Liver (tissue), 9 donors: ENCODE measurements around the gene PRKAA2. TPM values are rescaled to one million over a fixed set of nuclear protein-coding genes. Genes with fewer than 3 reads are reported as not detected.

Experiments used
- DNase-seq: peaks from one replicate; pipeline ENCODE4 v3.0.0-alpha.2; 2017; ENCODE audit warnings: low spot score
- H3K27ac ChIP-seq, 2 donors: one replicate each; pipeline ENCODE4 v1.7.0; 2013; ENCODE audit warnings: inconsistent platforms in 2 of 2, low read length in 2 of 2, control low read depth in 1 of 2, low read depth in 1 of 2, mild to moderate bottlenecking in 1 of 2
- H3K27me3 ChIP-seq, 4 donors: one replicate each; pipeline versions ENCODE4 v1.6.1 to v1.7.0; 2013; ENCODE audit warnings: low read length in 3 of 4, inconsistent platforms in 1 of 4, mild to moderate bottlenecking in 1 of 4, moderate library complexity in 1 of 4; ENCODE audit not compliant: control insufficient read depth in 4 of 4, insufficient read depth in 4 of 4
- H3K36me3 ChIP-seq, 4 donors: one replicate each; pipeline versions ENCODE4 v1.6.1 to v1.7.0; 2013; ENCODE audit warnings: low read length in 3 of 4, mild to moderate bottlenecking in 3 of 4, low read depth in 1 of 4, moderate library complexity in 1 of 4; ENCODE audit not compliant: control insufficient read depth in 4 of 4, insufficient read depth in 3 of 4
- H3K4me1 ChIP-seq, 4 donors: one replicate each; pipeline versions ENCODE4 v1.6.1 to v1.7.0; 2013; ENCODE audit warnings: low read length in 3 of 4, mild to moderate bottlenecking in 3 of 4, moderate library complexity in 1 of 4; ENCODE audit not compliant: control insufficient read depth in 4 of 4, insufficient read depth in 4 of 4
- H3K4me3 ChIP-seq, 3 donors: one replicate each; pipeline versions ENCODE4 v1.6.1 to v1.7.0; 2013; ENCODE audit warnings: low read length in 3 of 3, control low read depth in 1 of 3, low read depth in 1 of 3, mild to moderate bottlenecking in 1 of 3
- H3K9ac ChIP-seq, 2 donors: one replicate each; pipeline ENCODE4 v1.7.0; 2013; ENCODE audit warnings: low read length in 2 of 2, mild to moderate bottlenecking in 2 of 2, moderate library complexity in 2 of 2, control low read depth in 1 of 2, low read depth in 1 of 2
- H3K9me3 ChIP-seq, 4 donors: one replicate each; pipeline versions ENCODE4 v1.6.1 to v1.7.0; 2013; ENCODE audit warnings: low read length in 3 of 4; ENCODE audit not compliant: control insufficient read depth in 4 of 4
- EGR1 ChIP-seq, 2 donors: IDR thresholded peaks; 2 replicates each; pipeline ENCODE4 v1.6.1; 2016 to 2018; ENCODE audit warnings: antibody characterized with exemption in 2 of 2, low read depth in 2 of 2
- FOXA1 ChIP-seq: IDR thresholded peaks from 2 replicates; pipeline ENCODE4 v1.6.1; 2016; ENCODE audit warnings: antibody characterized with exemption
- FOXA2 ChIP-seq: IDR thresholded peaks from 2 replicates; pipeline ENCODE4 v1.6.1; 2016; ENCODE audit warnings: antibody characterized with exemption
- GABPA ChIP-seq, 2 donors: IDR thresholded peaks in 1 of 2; conservative IDR thresholded peaks in 1 of 2; 2 replicates each; pipeline ENCODE4 v1.6.1; 2016; ENCODE audit warnings: antibody characterized with exemption in 2 of 2, mild to moderate bottlenecking in 1 of 2, moderate library complexity in 1 of 2
- HNF4A ChIP-seq, 2 donors: conservative IDR thresholded peaks; 2 replicates each; pipeline ENCODE4 v1.6.1; 2016; ENCODE audit warnings: antibody characterized with exemption in 2 of 2, mild to moderate bottlenecking in 2 of 2
- HNF4G ChIP-seq: IDR thresholded peaks from 2 replicates; pipeline ENCODE4 v1.6.1; 2016; ENCODE audit warnings: antibody characterized with exemption
- JUND ChIP-seq, 2 donors: IDR thresholded peaks; 2 replicates each; pipeline ENCODE4 v1.6.1; 2016; ENCODE audit warnings: antibody characterized with exemption in 2 of 2
- NR2F2 ChIP-seq: IDR thresholded peaks from 2 replicates; pipeline ENCODE4 v1.6.1; 2016; ENCODE audit warnings: antibody characterized with exemption
- RAD21 ChIP-seq, 2 donors: IDR thresholded peaks; 2 replicates each; pipeline ENCODE4 v1.6.1; 2016; ENCODE audit warnings: antibody characterized with exemption in 2 of 2, mild to moderate bottlenecking in 2 of 2
- RXRA ChIP-seq, 2 donors: IDR thresholded peaks; 2 replicates each; pipeline ENCODE4 v1.6.1; 2017 to 2018; ENCODE audit warnings: antibody characterized with exemption in 2 of 2, mild to moderate bottlenecking in 1 of 2
- SP1 ChIP-seq: IDR thresholded peaks from 2 replicates; pipeline ENCODE4 v1.6.1; 2018; ENCODE audit warnings: antibody characterized with exemption, mild to moderate bottlenecking
- TAF1 ChIP-seq: conservative IDR thresholded peaks from 2 replicates; pipeline ENCODE4 v1.6.1; 2016; ENCODE audit warnings: antibody characterized with exemption, mild to moderate bottlenecking
- YY1 ChIP-seq: IDR thresholded peaks from 2 replicates; pipeline ENCODE4 v1.6.1; 2016; ENCODE audit warnings: antibody characterized with exemption, mild to moderate bottlenecking
- polyA plus RNA-seq, 2 donors: library from polyadenylated mRNA; stranded (reverse) in 1 of 2; unstranded in 1 of 2; fragments of 200-250 nt in 1 of 2; fragments of >200 nt in 1 of 2; fragmentation: Nextera tagmentation in 1 of 2; extraction: Ambion mirVana in 1 of 2; gene quantifications; one replicate each; pipeline versions ENCODE4 v1.2.1 to v1.2.3, GENCODE V29; 2013 to 2015
- total RNA-seq, 2 donors: library from RNA; depleted of rRNA; stranded (reverse); fragments of >200 nt; gene quantifications; one replicate each; pipeline ENCODE4 v1.2.3, GENCODE V29; 2014
- TF ChIP-seq, protein P1 (sequence below): fragments of 150-350 bp; IDR thresholded peaks from 2 replicates; pipeline ENCODE4 v1.5.1; 2017; ENCODE audit warnings: improper control_type of control experiment, low read depth, low read length; ENCODE audit not compliant: missing input control
- TF ChIP-seq, protein P2 (sequence below): IDR thresholded peaks from 2 replicates; pipeline ENCODE4 v1.6.1; 2016; ENCODE audit warnings: antibody characterized with exemption
- TF ChIP-seq, protein P3 (sequence below): IDR thresholded peaks from 2 replicates; pipeline ENCODE4 v1.6.1; 2016; ENCODE audit warnings: antibody characterized with exemption
- TF ChIP-seq, protein P4 (sequence below): IDR thresholded peaks from 2 replicates; pipeline ENCODE4 v1.6.1; 2016; ENCODE audit warnings: antibody characterized with exemption
- TF ChIP-seq, protein P5 (sequence below): IDR thresholded peaks from 2 replicates; pipeline ENCODE4 v1.6.1; 2016; ENCODE audit warnings: antibody characterized with exemption, mild to moderate bottlenecking
- donor health status: healthy.
- donor health status: healthy.
- donor health status: healthy.
- donor health status: healthy.
- donor health status: healthy.

Gene PRKAA2
- total and polyA plus RNA-seq, 4 donors = 0.33 to 2.7 (median 1.6) TPM

DNA sequence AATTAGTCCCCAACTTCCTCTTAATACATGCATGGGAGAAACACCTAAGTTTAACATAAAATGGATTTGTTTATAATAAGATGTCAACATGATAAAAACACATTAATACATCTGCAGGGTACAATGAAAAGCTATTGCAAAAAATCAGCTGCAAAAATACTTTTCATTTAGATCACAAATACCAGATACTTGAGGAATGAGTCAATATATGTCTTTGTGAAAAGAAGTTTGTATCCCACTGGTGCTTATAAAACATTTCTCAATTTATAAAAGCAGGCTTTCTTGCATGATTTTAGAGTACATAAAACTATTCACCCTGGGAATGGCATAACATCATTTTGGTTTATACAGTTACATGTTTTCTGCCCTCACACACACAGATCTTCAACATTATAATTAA, 18.6 kb upstream of the PRKAA2 start:
- peaks cover 0 to 2% (median 0%) of the 10 kb centered on the region in 4 donors for H3K27me3 ChIP-seq
- H3K4me3 ChIP-seq = no peak overlapping the region
- H3K4me1 ChIP-seq = no peaks in the 10 kb centered on the region
- H3K36me3 ChIP-seq = no peaks in the 10 kb centered on the region
- H3K9ac ChIP-seq = no peak overlapping the region
- DNase-seq = no peak
- TF ChIP-seq FOXA1 (no peak), RXRA (IDR thresholded peaks at IDR 0.05) (no peak), RAD21 (IDR thresholded peaks at IDR 0.05) (no peak), HNF4G (no peak), YY1 (no peak), JUND (IDR thresholded peaks at IDR 0.05) (no peak), HNF4A (conservative IDR thresholded peaks at IDR 0.05) (no peak), SP1 (no peak), NR2F2 (no peak), FOXA2 (no peak), EGR1 (IDR thresholded peaks at IDR 0.05; ENCODE audit: low read depth in 2 of 2) (no peak), TAF1 (no peak), GABPA (IDR thresholded peaks at IDR 0.05 in 1 of 2, conservative IDR thresholded peaks at IDR 0.05 in 1 of 2) (no peak)
- TF ChIP-seq, protein P1, sequence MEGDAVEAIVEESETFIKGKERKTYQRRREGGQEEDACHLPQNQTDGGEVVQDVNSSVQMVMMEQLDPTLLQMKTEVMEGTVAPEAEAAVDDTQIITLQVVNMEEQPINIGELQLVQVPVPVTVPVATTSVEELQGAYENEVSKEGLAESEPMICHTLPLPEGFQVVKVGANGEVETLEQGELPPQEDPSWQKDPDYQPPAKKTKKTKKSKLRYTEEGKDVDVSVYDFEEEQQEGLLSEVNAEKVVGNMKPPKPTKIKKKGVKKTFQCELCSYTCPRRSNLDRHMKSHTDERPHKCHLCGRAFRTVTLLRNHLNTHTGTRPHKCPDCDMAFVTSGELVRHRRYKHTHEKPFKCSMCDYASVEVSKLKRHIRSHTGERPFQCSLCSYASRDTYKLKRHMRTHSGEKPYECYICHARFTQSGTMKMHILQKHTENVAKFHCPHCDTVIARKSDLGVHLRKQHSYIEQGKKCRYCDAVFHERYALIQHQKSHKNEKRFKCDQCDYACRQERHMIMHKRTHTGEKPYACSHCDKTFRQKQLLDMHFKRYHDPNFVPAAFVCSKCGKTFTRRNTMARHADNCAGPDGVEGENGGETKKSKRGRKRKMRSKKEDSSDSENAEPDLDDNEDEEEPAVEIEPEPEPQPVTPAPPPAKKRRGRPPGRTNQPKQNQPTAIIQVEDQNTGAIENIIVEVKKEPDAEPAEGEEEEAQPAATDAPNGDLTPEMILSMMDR = no peak
- TF ChIP-seq, protein P2, sequence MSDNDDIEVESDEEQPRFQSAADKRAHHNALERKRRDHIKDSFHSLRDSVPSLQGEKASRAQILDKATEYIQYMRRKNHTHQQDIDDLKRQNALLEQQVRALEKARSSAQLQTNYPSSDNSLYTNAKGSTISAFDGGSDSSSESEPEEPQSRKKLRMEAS = no peak
- TF ChIP-seq, protein P3, sequence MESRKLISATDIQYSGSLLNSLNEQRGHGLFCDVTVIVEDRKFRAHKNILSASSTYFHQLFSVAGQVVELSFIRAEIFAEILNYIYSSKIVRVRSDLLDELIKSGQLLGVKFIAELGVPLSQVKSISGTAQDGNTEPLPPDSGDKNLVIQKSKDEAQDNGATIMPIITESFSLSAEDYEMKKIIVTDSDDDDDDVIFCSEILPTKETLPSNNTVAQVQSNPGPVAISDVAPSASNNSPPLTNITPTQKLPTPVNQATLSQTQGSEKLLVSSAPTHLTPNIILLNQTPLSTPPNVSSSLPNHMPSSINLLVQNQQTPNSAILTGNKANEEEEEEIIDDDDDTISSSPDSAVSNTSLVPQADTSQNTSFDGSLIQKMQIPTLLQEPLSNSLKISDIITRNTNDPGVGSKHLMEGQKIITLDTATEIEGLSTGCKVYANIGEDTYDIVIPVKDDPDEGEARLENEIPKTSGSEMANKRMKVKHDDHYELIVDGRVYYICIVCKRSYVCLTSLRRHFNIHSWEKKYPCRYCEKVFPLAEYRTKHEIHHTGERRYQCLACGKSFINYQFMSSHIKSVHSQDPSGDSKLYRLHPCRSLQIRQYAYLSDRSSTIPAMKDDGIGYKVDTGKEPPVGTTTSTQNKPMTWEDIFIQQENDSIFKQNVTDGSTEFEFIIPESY = no peak
- TF ChIP-seq, protein P4, sequence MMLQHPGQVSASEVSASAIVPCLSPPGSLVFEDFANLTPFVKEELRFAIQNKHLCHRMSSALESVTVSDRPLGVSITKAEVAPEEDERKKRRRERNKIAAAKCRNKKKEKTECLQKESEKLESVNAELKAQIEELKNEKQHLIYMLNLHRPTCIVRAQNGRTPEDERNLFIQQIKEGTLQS = no peak
- TF ChIP-seq, protein P5, sequence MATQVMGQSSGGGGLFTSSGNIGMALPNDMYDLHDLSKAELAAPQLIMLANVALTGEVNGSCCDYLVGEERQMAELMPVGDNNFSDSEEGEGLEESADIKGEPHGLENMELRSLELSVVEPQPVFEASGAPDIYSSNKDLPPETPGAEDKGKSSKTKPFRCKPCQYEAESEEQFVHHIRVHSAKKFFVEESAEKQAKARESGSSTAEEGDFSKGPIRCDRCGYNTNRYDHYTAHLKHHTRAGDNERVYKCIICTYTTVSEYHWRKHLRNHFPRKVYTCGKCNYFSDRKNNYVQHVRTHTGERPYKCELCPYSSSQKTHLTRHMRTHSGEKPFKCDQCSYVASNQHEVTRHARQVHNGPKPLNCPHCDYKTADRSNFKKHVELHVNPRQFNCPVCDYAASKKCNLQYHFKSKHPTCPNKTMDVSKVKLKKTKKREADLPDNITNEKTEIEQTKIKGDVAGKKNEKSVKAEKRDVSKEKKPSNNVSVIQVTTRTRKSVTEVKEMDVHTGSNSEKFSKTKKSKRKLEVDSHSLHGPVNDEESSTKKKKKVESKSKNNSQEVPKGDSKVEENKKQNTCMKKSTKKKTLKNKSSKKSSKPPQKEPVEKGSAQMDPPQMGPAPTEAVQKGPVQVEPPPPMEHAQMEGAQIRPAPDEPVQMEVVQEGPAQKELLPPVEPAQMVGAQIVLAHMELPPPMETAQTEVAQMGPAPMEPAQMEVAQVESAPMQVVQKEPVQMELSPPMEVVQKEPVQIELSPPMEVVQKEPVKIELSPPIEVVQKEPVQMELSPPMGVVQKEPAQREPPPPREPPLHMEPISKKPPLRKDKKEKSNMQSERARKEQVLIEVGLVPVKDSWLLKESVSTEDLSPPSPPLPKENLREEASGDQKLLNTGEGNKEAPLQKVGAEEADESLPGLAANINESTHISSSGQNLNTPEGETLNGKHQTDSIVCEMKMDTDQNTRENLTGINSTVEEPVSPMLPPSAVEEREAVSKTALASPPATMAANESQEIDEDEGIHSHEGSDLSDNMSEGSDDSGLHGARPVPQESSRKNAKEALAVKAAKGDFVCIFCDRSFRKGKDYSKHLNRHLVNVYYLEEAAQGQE = no peak
- H3K27ac ChIP-seq = no peak overlapping the region
- no peaks in the 10 kb centered on the region for H3K9me3 ChIP-seq
